ENCODE results near the gene KRT72.

- TF ChIP-seq CTCF (IDR thresholded peaks at IDR 0.05; ENCODE audit: extremely low read depth in 1 of 2, insufficient read depth in 1 of 2, low read depth in 1 of 2, low read length in 2 of 2) = no peak
- no peak for TF ChIP-seq MYC (IDR thresholded peaks at IDR 0.05; ENCODE audit: low read depth, low read length)
- TF ChIP-seq EZH2 (IDR thresholded peaks at IDR 0.05; ENCODE audit: borderline replicate concordance, low read depth, low read length, severe bottlenecking) = no peak
- TF ChIP-seq MAX (IDR thresholded peaks at IDR 0.05; ENCODE audit: insufficient read depth, insufficient read length) = no peak
- no peak for TF ChIP-seq POLR2A (IDR thresholded peaks at IDR 0.05; ENCODE audit: low read depth, low read length)
- no peak for TF ChIP-seq GATA2 (IDR thresholded peaks at IDR 0.05; ENCODE audit: insufficient read depth, insufficient read length, low read depth, low read length)
- no peak for TF ChIP-seq JUN (IDR thresholded peaks at IDR 0.05; ENCODE audit: borderline replicate concordance, insufficient read depth, insufficient read length, low read depth)
These were observed 7.8 kb upstream of the KRT72 start for GRCh38 chr12:52608826-52609630.
